Activated gamma-delta T cell treated with anti-CD3 and anti-CD28 coated beads, Interleukin-2, amount 50 U/mL, for 16 hours (primary cell): ENCODE measurements around the gene PCYT2.
A peak's percentile ranks its signal among the peaks of the same experiment; 100 is the strongest.
"Not testable (repeated sequence)": the region's sequence is repeated elsewhere in the genome, so short reads cannot be mapped to it uniquely, and the experiment has no call there.

Source experiments
- DNase-seq: peaks from one replicate; pipeline ENCODE4 v3.0.0-alpha.2; 2020; ENCODE audit warnings: low read depth

Gene PCYT2

DNA sequence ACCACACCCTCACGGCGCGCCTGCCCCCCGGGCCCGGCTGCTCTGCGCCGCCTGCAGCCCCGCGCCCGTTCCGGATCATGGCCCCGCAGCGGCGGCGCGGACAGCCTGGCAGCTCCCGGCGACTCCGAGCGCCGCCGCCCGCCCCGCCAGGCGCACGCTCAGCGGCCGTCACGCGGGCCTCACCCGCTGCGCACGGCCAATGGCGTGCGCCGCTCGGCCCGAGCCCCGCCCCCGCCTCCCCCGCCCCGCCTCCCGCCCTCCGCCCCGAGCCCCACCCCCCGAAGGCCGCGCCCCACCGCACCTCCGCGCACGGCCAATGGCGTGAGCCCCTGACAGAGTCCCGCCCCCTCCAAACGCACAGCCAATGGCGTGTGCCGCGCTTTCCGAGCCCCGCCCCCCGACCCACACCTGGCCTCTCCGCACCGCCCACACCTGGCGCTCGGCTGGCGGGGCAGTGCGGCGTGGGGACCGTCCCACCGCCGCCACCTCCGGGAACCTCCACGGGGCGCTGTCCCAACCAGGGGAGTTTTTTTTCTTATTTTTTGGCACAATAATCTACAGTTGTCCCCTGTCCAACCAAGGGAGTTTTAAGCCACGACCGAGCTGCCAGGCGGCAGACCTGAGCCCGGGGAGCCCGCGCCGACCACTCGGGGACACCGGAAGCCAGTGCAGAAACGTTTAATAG lies at the start of gene PCYT2:
TSS of gene PCYT2 (minus strand) at position 123 of the 685 bp plus-strand sequence. CDS start at position 79, 44 bp downstream.
- DNase-seq: peak; percentile 85

DNA sequence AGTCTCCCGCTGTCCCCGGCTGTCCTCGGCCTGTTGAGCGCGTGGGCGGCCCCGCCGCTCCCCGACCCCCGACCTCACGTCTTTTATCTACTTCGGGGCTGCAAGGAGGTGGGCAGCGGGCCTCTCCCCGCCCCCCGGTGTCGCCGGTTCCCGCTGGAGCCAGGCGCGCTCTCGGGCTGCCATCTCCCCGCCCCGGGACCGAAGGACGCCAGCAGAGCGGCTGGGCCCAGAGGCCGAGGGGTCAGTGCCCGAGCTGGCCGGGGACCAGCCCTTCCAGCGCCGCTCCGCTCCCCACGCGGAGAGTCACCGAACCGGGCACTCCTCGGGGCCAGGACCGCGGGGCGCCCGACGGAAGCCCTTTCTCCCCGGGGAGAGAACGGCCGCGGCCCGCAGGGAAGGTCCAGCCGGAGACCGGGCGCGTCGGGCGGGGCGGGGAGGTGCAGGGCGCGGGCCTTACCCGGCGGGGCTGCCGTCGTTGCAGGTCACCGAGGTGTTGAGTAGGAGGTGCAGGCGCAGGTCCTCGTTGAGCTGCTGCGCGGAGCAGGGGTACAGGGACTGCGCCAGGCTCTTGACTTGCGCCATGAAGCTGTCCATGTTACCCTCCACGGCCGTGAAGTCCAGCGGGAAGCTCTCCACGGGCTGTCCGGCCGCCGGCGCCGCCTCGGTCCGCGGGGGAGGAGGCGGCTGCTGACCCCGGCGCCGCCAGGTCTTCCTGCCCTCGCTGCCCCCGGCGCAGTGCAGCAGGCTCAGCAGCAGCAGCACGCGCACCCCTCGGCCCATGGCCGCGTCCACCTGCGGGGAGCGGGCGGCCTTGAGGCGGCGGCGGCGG lies 49.1 kb upstream of the PCYT2 start:
- no peak for DNase-seq

- DNase-seq: peak; percentile 68
These were observed 48.3 kb upstream of the PCYT2 start for GRCh38 chr17:81959362-81960129.

DNA sequence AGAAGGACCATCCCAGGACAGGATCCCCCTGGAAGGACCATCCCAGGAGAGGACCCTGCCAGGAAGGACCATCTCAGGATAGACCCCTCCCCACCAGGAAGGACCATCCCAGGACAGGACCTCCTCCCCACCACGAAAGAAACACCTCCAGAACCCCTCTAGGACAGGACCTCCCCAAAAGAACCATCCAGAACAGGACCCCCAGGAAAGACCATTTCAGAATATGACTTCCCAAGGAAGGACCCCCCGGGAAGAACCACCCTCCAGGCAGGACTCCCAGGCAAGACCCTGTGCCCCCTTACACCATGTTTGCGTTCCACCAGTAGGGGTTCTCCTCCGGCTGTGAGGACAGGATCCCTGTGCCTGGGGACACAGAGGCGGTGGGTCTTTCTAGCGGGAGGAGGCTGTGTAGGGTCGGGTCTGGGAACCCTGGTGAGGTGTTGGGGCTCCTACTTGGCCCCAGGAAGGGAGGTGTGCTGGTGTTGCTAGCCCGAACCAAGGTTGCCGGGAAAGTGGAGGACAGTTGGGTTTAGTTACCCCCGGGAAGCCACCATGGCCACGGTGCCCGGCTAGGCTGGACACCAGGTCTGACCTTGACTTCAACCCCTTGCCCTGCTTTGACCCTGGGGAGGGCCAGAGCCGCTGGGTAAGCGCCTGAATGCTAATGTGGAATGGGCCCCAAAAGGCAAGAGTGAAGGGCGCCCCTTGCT lies 47.6 kb upstream of the PCYT2 start:
- DNase-seq: no peak

- no peak for DNase-seq
These were observed 46.7 kb upstream of the PCYT2 start for GRCh38 chr17:81957691-81958432.

DNA sequence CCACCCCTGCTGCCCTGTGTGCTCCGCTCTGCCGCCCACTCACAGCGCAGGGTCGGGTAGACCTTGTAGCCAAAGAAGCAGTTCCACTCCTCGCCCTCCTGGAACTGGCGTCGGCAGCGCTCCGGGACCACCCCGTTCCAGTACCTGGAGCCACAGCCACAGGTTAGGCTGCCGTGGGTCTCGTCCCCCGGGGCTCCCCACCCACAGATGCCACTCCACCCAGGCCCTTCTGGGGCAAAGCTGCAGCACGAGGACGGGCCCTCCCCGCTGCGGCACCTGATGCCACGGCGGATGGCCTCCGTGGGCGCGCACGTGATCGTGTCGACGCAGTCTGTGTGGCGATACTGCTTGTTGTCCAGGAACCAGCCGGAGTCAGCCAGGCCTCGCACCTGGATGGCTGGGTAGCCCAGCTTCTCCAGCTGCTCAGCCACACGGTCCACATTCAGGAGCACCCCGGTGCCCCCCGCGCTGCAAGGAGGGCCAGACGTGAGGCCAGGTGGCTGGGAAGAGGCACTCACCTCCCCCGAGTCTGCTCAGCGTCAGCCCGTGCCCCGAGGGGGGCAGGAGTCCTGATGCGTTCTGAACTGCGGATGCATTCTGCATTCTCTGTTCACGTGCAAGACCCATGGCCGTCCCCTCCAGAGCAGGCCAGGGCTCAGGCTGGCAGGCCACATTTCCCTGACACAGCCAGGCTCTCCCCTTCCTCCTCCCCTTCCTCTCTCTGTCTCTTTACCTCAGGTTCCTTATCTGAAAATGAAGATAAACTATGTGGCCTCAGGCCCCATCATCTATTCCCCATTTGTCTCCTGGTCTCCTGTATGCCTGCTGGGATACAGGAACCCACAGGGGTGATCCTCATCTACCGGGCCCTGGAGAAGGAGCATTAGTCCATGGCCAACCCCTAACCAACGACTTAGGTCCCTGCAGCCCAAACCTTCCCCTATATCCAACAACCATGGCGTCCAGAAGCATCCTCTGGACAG lies 45.7 kb upstream of the PCYT2 start:
- DNase-seq: no peak

DNA sequence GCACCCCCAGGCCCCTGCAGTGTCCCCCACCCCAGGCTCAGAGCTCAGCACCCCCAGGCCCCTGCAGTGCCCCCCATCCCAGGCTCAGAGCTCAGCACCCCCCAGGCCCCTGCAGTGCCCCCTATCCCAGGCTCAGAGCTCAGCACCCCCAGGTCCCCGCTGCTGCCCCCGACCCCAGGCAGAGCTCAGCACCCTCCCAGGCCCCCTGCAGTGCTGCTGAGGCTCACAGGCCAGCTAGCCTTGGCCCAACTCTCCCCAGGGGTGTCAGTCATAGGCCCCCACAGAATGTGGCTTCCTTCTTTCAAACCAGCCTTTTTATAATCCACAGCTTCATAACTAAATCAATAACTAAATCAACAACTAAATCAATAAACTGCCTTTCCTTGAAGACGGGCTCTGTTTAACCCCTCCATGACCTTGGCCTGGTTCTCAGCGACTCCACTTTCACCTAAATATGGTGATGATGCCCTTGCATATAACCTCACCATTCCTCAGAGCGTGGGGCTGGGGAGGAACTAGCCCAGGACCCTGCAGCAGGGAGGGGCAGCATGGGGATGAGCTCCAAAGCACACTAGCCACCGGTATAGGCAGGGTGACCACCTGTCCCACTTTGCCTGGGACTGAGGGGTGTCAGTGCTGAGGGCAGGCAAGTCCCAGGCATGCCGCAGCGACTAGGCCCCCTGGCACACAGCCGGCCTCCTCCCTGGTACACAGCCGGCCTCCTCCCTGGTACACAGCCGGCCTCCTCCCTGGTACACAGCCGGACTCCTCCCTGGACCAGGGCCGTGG lies 44.8 kb upstream of the PCYT2 start:
- no peak for DNase-seq

GRCh38 chr17:81955058-81955681 lies 44.0 kb upstream of the PCYT2 start:
- no peak for DNase-seq

DNA sequence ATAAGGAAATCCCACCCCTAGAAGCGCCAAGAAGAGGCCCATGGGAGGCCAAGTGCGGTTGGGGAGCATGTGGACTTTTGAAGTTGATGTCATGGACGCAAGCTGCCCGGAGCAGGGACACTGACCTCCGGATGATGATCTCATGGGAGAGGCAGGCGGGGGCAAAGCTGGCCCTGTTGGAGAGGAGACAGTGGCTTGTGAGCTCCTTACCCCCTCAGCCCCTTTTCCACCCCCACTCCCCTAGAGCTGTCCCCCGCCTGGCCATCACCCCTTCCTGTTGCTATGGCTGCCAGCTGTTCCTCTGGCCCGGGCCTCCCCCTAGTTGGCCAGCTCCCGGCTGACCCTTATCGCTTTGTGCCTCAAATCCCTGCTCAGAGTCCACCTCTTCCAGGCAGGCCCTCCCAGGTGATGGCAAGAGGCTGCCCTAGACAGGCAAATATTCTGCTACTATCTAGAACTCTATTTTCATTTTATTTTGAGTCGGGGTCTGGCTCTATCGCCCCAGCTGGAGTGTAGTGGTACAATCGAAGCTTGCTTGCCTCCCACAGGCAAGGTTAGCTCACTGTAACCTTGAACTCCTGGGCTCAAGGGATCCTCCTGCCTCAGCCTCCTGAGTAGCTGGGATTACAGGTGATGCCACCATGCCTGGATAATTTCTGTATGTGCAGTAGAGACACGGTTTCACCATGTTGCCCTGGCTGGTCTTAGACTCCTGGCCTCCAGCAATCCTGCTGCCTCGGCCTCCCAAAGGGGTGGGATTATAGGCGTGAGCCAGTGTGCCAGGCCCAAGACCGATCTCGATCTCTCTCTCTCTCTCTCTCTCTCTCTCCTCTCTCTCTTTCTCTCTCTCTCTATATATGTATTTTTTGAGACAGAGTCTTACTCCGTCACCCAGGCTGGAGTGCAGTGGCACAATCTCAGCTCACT lies 43.2 kb upstream of the PCYT2 start:
- no peak for DNase-seq

DNA sequence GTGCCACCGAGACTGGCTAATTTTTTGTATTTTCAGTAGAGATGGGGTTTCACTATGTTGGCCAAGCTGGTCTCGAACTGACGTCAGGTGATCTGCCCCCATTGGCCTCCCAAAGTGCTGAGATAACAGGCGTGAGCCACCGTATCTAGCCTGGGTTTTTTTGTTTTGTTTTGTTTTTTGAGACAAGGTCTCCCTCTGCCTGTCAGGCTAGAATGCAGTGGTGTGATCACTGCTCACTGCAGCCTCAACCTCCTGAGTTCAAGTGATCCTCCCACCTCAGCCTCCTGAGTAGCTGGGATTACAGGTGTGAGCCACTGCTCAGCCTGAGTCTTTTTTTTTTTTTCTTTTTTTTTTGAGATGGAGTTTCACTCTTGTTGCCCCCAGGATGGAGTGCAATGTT lies 42.2 kb upstream of the PCYT2 start:
- DNase-seq: not testable (repeated sequence)

DNA sequence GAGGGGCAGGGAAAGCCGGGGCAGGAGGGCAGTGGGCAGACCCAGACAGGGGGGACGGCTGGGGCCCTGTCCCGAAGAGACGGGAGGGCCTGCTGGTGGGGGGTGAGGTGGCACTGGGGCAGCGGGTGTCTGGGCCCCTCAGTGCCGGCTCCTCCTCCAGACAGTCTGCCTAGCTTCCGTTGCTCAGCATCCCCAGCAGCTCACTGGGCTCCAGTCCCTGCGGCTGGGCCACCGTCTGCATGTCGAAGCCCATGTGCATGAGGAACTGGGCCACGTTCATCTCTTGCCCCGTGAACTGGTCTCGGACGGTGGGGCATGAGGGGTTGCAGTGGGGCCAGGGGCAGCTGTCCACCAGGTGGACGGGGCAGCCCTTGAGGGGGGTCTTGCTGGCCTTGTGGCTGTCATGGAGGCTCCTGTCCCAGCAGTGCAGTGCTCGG lies 41.6 kb upstream of the PCYT2 start:
- no peak for DNase-seq

DNA sequence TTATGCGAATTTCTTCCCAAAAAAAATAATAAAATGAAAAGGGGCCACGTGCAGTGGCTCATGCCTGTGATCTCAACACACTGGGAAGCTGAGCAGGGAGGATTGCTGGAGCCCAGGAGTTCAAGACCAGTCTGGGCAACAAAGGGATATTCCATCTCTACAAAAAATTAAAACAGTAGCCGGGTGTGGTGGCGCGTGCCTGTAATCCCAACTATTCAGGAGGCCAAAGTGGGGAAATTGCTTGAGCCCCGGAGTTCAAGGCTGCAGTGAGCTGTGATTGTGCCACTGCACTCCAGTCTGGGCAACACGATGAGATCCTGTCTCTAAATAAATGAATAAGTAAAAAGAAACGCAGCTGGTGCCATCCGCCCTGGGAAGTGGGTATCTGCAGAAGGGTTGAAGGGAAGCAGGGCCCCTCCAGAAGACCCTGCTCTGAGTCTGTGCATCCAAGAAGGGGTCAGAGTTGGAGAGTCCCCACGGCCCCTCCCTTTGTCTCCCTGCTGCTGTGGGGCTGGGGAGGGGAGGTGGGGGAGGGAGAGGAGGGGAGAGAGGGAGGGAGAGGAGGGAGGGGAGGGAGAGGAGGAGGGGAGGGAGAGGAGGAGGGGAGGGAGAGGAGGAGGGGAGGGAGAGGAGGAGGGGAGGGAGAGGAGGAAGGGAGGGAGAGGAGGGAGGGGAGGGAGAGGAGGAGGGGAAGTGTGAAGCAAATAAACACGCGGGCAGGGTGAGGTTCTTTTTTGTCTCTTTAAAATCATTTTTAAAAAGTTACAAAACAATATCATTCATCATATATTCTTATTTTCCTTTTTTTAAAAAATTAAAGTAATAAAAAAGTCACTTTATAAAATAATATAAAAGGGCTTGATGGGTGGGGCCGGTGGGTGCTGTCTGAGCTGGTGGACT lies 40.8 kb upstream of the PCYT2 start:
- no peak for DNase-seq

- DNase-seq: no peak
These were observed 39.3 kb upstream of the PCYT2 start for GRCh38 chr17:81950501-81950900.

DNA sequence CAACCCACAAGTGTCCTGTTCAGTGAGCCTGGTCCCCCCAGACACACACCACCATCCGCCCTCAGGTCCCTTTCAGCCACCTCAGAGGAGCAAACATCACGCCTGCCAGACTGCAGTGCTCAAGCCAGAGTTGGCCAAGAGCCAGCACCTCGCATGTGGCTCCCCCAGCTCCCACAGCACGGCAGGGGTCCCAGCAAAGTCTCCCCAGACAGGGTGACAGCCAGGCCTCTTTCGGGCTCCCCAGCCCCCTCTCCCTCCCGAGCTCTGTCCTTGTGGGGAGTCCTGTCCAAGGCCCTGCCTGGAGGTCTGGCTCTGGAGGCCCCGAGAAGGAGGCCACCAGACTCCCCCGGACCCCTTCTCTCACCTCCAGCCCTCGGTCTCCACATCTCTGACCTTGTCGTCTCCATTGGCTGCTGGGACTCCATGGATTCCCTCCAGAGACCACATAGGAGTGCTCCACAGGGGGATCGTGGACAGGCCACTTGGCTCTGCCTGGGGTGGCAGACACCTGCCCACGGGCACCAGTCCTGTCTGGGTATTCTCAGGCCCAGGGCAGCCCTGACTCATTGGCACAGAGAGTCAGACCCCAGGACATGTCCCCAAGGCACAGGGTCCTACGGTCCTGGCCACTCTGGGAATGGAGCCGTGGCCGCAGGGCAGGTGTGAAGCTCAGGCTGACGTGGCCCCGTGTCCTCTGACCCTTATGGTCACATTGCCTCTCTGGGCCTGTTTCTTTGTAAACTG lies 37.6 kb upstream of the PCYT2 start:
- no peak for DNase-seq

GRCh38 chr17:81947189-81947588 lies 36.0 kb upstream of the PCYT2 start, which contains the start of gene MYADML2:
MYADML2 (minus strand) TSS chr17:81947233; CDS start chr17:81941741, 5,492 bp downstream.
- no peak for DNase-seq

GRCh38 chr17:81944858-81945257 lies 33.7 kb upstream of the PCYT2 start:
- DNase-seq: no peak
